Measurements from ENCODE around the gene FEZF2.

The FEZF2 gene

DNA sequence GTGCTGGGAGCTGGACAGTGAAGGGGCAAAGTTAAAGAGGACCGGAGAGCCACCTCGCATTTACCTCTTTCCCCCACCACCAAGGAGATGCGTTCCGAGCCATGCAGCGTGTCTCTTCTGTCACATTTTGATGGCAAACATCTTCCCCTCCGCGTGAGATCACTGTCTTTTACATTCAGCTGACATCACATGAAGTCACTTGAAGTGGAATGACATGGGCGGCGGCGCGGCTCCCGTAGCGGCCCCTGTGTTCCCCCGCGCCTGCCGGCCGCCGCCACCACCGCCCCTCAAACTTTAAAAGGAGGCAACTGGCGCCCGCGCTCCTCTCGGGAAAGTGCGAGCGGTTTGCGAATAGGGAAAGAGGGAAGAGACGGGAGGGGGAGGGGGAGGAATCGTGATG lies at the start of gene FEZF2:
FEZF2 (minus strand) TSS at position 336 of the 400 bp plus-strand sequence. CDS start 682 bp downstream, outside the sequence.
- DNase-seq: no peak

DNA sequence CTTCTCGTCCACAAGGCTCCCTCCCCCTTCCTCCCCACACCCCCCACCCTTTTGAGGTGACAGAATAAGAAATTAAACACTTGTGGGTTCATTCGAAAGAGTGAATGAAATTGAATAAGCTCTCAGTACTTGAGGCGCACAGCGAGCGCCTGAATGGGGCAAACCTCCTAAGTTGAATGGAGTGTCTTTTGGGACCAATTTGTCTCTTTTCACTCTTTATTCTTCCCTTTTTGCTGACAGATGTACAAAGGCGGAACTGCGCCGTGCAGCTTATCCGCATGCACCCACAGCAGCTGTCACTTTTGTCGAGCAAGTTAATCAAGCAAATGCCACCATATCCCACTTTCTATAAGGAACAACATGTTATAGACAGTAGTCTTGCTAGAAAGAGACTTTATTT lies 47.9 kb upstream of the FEZF2 start:
- no peak for DNase-seq

DNA sequence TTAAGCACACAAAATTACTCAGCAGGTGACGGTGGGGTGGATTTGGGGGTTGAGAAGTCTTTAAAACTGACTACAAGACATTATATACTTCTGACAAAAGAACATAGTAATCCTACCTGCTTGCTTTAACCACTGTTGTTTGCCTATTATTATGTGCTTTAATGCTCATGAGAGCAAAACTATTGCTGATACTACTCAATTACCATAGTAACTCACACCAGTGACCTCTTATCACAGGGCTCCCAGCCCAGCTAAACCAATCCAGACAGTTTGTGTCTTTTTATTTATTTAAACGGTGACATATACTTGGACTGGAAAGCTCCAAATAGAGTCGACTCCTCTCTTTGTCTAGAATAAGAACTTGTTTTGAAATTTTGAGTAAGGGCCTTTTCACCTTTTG lies 42.8 kb upstream of the FEZF2 start:
- DNase-seq: no peak

- no peak for DNase-seq
These were observed 42.0 kb upstream of the FEZF2 start for GRCh38 chr3:62415312-62415801.

GRCh38 chr3:62414786-62415185 lies 41.4 kb upstream of the FEZF2 start:
- DNase-seq: no peak

- DNase-seq: no peak
These were observed 40.3 kb upstream of the FEZF2 start for GRCh38 chr3:62413687-62414086.

GRCh38 chr3:62406945-62407344 lies 33.6 kb upstream of the FEZF2 start:
- no peak for DNase-seq

GRCh38 chr3:62405566-62405965 lies 32.2 kb upstream of the FEZF2 start:
- no peak for DNase-seq

DNA sequence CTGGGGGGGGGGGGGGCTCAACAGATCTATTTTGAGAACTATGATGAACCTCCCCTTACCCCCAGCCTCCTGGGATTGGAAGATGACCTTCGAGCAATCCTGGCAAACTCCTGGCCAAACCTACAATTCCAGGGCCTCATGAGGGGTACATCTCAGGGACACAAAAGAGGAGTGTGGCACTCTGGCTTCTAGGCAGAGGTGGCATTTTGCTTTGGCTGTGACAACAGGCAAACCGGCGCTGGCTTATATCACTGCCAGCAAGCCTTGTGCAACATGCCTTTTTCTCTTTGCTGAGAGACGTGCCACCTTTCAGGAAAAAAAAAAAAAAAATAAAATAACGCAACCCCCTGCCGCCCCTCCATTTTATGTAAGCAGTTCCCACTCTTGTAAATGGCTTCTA lies 31.8 kb upstream of the FEZF2 start:
- no peak for DNase-seq

DNA sequence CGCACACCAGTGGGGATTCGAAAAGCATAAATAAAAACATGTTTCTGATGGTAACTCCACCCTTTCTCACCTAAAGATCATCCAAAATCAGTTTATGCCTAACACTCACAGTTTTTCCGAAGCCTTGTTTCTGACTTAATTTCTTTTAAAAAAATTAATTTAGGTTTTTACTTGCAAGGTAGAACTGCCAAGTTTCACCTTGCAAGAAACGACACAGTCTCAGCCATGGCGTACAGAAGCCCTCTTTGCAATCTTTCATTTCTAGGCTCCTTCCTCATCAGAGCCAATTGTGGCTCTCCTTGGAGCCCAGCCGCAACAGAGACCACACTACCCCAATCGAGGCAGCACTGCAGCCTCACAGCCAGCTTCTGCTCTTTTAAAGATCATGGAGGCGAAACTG lies 31.0 kb upstream of the FEZF2 start:
- DNase-seq: no peak

- DNase-seq: no peak
These were observed 30.4 kb upstream of the FEZF2 start for GRCh38 chr3:62403765-62404164.

DNA sequence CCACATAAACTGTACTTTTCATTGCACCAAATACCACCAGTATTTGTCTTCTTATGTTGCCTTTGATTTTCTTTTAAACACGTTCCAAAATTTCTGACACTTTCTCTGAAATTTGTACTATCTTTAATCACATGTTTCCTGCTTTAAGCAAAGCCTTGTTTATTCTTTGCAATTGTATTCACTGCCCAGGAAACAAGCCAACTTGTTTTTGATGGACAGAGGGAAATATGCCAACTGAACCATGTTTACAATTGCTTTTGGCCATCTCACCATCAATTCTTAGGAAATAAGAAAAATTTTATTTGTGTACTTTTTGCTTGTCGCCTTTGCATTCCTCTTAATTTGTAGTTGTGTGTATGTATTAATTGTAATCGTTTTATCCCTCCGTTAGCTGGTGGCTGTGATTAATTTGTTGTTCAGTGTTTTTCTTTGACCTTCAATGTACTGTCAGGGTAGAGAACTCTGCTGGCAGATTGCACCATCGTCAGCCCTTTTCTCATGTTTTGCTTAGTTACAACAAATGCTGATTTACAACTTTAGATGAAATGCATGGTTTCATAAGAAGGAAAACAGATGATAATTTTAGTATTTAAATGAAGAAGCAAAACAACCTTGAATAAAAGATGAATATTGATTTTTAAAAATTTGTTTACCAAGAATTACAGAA lies 19.4 kb upstream of the FEZF2 start:
- DNase-seq: no peak

DNA sequence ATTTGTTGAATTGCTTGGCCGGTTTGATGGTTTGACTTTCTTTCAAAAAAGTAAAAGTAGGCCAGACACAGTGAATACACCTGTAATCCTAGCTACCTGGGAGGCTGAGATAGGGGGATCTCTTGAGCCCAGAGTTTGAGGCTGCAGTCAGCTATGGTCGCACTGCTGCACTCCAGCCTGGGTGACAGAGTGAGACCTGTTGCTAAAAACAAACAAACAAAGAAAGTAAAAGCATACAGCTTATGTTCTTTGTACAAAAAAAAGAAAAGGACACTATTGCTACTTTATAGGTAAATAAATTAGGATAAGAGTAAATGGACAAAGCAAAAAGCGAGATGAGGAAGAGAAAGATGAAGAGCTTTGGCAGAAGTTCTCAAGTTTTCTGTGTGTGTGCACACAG lies 13.9 kb upstream of the FEZF2 start:
- no peak for DNase-seq

GRCh38 chr3:62379321-62379798 lies 6.0 kb upstream of the FEZF2 start:
- no peak for DNase-seq

GRCh38 chr3:62378921-62379320 lies 5.6 kb upstream of the FEZF2 start:
- DNase-seq: no peak

- no peak for DNase-seq
These were observed 5.0 kb upstream of the FEZF2 start for GRCh38 chr3:62378311-62378789.

DNA sequence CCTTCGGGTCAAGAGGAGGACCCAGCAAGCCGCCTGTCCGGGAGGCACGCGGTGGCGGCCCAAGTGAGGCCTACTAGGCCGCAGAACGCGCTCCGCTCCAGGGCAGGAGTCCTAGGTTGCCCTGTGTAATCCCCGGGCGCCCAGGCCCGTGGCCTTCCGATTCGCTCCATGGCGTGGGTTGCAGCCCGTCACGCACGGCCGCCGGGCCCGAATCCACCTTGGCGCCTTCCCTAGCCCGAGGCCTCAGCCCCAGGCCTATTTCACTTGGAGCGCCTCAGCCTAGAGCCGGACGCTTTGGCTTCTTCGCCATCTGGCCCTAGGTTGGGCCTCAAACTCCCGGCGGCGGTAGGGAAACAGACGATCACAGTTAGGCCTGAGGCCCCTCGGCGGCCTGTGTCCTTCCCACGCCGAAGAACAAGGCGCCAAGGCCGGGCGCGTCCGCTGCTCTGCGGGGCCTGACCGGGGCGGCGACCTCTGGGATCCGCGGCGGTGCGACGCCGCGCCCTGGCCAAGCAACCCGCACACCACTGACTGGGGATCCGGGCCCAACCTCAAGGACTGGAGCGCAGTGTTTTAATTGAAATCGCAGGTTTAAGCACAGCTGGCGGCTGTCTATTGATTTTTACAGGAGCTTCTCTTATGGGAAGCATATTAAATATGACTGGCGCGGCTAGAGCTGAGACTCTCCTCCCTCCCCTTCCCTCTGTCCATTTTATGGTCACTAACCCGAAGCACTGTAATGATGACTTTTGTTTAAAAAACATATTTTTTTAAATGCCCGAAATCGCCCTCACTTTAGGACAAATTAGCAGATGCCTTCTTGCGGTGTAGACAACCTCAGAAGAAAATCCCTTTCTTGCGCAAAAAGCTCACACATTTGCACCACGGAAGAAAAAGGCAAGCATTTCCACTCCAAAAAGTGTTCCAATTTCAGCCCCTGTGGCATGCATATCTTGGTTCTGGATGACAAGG lies 3.8 kb upstream of the FEZF2 start:
- DNase-seq: no peak

- no peak for DNase-seq
These were observed 3.0 kb upstream of the FEZF2 start for GRCh38 chr3:62376454-62376720.

- no peak for DNase-seq
These were observed 2.5 kb upstream of the FEZF2 start for GRCh38 chr3:62375655-62376453.

- DNase-seq: no peak
These were observed 1.2 kb upstream of the FEZF2 start for GRCh38 chr3:62374341-62375218.

DNA sequence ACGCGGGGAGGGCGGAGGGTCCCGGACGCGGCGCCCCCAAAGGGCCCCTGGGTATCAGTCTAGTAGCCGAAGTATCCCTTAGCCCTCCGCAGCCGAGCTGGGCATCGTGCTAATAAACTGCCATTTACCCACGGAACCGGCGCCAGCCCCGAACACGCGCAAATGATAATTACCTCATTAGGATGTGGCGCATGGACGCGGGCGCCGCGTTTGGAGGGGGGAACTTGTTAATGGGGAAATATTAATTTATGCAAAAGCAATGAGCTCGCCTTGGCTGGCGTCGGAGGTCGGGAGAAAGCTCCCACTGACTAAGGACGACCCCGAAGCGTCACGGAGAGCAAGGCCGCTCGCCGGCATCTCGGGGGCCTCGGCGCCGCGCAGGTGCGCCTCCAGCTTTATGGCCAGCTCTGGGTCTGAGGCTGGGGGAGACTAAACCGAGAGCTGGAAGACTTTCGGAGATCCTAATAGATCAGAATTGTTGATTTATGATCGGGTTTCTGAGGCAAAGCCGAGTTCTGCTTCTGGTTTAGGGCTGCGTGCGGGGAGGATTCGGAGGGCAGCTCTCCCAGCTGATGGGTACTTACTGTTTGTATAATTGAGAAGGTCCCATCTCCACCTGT lies 474 bp upstream of the FEZF2 start:
- DNase-seq: no peak

GRCh38 chr3:62372621-62373041 lies 719 bp downstream of the FEZF2 start:
- DNase-seq: no peak

All from CD4-positive, alpha-beta T cell treated with Interferon alpha-2 for 1 hour (primary cell).